ACC112 (cell line): ENCODE results near the gene IVD.
A peak's percentile ranks its signal among the peaks of the same experiment; 100 is the strongest.

ENCODE experiments used
- H2AFZ ChIP-seq: fragments of 200-600 bp; sonication (generic); one replicate; pipeline ENCODE4 v1.6.0; 2017; ENCODE audit warnings: antibody characterized with exemption, low read length; ENCODE audit not compliant: unreplicated experiment
- H3K27ac ChIP-seq: fragments of 200-600 bp; sonication (generic); 2 replicates; pipeline ENCODE4 v1.5.1; 2014; ENCODE audit warnings: low read depth, mild to moderate bottlenecking, antibody characterized with exemption, low read length, moderate library complexity
- H3K27me3 ChIP-seq: fragments of 200-600 bp; sonication (generic); 2 replicates; pipeline ENCODE4 v1.6.1; 2014; ENCODE audit warnings: mild to moderate bottlenecking, antibody characterized with exemption, low read length, moderate library complexity, mixed read lengths; ENCODE audit not compliant: insufficient read depth
- H3K36me3 ChIP-seq: fragments of 200-600 bp; sonication (generic); 2 replicates; pipeline ENCODE4 v1.6.1; 2016; ENCODE audit warnings: mild to moderate bottlenecking, antibody characterized with exemption, low read length, moderate library complexity, mixed read lengths; ENCODE audit not compliant: insufficient read depth
- H3K4me1 ChIP-seq: fragments of 200-600 bp; sonication (generic); one replicate; pipeline ENCODE4 v1.6.1; 2016; ENCODE audit warnings: low read length, mixed read lengths; ENCODE audit not compliant: insufficient read depth, unreplicated experiment, control insufficient read depth
- H3K4me3 ChIP-seq: fragments of 200-600 bp; sonication (generic); 2 replicates; pipeline ENCODE4 v1.5.1; 2014; ENCODE audit warnings: mild to moderate bottlenecking, low read depth, low read length
- H3K79me2 ChIP-seq: fragments of 200-600 bp; sonication (generic); one replicate; pipeline ENCODE4 v1.6.0; 2016; ENCODE audit warnings: low read length; ENCODE audit not compliant: control insufficient read depth, unreplicated experiment, insufficient read depth

IVD gene

DNA sequence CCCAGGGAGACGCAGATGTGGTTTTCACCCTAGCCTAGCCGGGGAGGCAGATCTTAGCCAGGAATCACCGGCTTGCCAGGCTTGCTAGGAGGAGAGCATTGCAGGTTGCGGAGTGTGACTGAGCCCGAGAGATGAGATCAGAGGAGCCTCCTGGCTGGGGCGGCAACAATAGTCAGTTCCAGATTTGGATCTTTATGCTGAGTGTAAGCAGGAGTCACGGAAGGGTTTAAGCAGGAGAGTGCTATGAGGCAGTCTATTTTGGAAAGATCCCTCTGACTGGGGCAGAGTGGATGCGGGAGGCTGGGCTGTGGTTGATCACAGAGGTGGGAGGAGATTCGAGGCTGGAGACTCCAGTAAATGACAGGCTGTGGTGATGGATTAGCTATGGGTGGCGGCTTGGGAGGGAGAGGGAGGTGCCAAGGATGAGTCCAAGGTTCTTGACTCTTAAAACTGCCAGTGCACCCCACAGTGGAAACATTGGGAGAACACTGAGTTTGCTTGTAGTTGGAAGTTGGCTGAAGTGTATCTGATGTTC is 24.7 kb downstream of the IVD start:
- Histone ChIP-seq H3K4me1 (no peaks in the 10 kb centered on the region), H3K36me3 (no peaks in the 10 kb centered on the region), H2AFZ (no peak overlapping the region), H3K27ac (no peak overlapping the region), H3K4me3 (no peak overlapping the region), H3K79me2 (no peaks in the 10 kb centered on the region), H3K27me3 (peaks cover 16% of the 10 kb centered on the region)

DNA sequence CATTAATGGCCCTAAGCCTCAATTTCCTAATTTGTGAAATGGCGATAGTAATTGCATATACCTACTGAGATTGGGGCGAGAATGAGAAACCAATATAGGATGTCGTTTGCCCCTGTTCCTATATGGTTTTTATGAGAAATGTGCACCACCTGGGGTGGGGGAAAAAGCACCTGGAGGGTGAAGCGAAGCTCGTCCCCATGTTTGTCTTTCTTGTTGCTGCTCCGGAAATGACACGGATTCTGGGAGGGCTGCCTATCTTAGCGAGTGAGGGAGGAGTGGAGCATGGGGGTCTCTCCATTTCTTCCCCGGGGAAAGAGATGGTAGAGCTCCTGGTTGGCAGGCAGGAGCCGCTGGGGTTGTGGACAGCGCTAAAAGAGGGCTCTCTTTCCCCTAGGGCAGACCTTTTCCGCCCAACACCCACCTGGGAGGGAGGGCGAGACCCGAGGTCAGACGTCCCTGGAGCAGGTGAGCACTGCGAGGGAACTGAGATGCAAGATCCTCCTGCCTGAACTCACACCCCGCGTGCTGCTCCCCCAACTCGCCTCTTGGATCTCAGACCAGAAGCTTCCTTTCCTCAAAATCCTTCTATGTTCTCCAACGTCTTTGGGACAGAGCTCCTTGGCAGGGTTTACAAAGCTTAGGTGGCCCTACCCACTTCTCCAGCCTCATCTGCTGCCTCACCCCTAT is 29.6 kb downstream of the IVD start:
- H3K36me3 ChIP-seq: no peaks in the 10 kb centered on the region
- no peaks in the 10 kb centered on the region for H3K79me2 ChIP-seq
- no peak overlapping the region for H2AFZ ChIP-seq
- no peak overlapping the region for H3K27ac ChIP-seq
- H3K4me1 ChIP-seq: peaks cover 13% of the 10 kb centered on the region
- H3K27me3 ChIP-seq: peaks cover 42% of the 10 kb centered on the region
- peak overlapping the region; percentile 62; the same call in 1 of the 2 replicates for H3K4me3 ChIP-seq

DNA sequence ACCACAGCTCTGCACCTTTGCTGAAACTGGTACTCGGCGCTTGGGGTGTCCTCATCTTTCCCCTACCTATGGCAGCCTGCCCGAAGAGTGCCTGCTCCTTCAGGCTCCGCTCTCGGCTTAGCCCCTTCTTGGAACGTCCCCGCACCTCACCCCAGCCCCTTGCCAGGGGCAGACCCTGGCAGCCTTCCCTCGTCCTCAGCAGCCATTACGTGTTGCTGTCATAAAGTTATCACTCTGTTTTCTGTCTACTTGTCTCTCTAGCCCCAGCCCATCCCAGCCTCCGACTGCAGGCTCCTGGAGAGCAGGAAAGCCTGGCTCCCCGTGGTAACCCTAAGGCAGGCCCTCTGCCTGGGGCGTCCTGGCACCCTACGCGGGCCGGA is 30.1 kb downstream of the IVD start:
- Histone ChIP-seq H3K4me1 (peaks cover 13% of the 10 kb centered on the region), H3K27me3 (peaks cover 42% of the 10 kb centered on the region), H2AFZ (peak overlapping the region; percentile 77), H3K27ac (no peak overlapping the region), H3K79me2 (no peaks in the 10 kb centered on the region), H3K4me3 (peak overlapping the region; percentile 62), H3K36me3 (no peaks in the 10 kb centered on the region)

DNA sequence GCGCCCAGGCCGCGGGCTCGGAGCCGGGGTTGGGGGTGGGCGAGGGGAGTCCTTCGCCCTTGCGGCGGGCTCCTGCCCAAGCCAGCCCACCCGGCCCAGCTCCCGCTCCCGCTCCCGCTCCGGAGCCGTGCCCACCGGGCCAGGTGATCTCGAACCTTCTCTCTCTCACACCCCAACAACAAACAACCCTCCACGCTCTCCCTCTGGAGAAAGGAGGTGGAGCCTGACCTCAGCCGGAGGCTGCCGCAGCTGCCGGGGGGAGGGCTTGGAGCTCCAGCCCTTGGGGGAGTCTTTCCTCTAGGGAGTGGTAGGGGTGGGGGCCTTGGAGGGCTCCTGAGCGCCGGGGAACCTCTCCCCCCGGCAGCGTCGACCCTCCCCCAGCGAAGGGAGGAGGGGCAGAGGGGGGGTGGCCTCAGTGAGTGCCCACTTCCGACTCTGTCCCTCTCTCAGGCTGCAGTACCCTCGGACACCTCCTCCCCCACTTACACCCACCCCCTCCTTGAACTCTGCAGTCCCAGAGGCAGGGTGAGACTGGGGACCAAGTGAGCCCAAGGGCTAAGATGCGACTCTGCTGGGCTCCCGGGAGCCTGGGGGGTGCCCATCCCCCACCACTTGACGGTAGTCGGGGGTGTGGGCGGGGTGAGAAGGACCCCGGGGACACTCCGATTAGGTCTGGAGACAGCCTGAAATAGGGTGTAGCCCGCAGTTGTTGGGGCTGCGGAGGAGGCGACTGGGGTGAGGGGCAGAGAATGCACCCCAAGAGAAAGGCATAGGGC is 30.7 kb downstream of the IVD start:
- peak overlapping the region; percentile 77 for H2AFZ ChIP-seq
- no peak overlapping the region for H3K27ac ChIP-seq
- no peaks in the 10 kb centered on the region for H3K36me3 ChIP-seq
- peak overlapping the region; percentile 62 for H3K4me3 ChIP-seq
- peaks cover 13% of the 10 kb centered on the region for H3K4me1 ChIP-seq
- peaks cover 42% of the 10 kb centered on the region for H3K27me3 ChIP-seq
- H3K79me2 ChIP-seq: no peaks in the 10 kb centered on the region

DNA sequence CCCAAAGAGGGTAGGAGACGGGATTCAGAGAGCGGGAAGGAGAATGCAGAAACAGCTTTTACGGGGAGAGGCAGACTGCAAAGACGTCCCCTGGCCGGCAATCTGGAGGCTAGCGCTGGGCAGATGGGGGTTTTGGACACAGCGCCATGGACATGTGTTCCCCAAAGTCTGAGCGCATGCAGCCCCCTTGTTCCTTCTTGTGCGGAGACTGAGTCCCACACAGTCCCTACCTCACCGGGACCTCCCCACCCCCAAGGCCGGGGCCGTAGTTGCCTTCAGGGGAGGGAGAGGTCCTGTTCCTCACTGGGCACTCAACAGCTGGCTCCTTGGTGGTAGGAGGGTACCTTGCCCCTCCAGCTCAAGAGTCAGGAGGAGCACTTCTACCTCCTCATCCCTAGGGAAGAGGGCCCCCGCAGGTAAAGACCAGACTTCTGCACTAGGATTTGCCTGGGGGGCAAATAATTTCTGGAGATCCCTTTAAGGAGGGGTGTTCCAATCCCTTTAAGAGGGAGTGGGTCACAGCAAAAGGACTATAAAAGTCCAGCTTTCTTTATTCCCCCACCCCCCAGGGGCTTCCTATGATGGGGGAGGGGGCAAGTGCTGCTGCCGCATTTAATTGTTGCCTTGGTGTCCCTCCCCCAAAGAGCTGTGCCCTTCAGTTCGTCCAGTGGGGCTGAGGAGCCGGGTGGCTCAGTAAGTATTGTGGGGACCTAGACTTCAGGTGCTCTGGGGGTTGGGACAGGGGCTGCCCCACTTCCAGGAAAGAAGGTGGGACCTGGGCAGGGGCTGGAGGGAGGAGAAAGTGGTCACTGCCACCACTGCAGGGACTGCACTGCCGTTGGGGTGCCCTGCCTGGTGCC is 31.5 kb downstream of the IVD start:
- Histone ChIP-seq H3K4me1 (peaks cover 13% of the 10 kb centered on the region), H3K36me3 (no peaks in the 10 kb centered on the region), H3K4me3 (peak overlapping the region; percentile 62), H3K79me2 (peaks cover 3% of the 10 kb centered on the region), H2AFZ (peak overlapping the region; percentile 56), H3K27me3 (peaks cover 42% of the 10 kb centered on the region), H3K27ac (no peak overlapping the region)

DNA sequence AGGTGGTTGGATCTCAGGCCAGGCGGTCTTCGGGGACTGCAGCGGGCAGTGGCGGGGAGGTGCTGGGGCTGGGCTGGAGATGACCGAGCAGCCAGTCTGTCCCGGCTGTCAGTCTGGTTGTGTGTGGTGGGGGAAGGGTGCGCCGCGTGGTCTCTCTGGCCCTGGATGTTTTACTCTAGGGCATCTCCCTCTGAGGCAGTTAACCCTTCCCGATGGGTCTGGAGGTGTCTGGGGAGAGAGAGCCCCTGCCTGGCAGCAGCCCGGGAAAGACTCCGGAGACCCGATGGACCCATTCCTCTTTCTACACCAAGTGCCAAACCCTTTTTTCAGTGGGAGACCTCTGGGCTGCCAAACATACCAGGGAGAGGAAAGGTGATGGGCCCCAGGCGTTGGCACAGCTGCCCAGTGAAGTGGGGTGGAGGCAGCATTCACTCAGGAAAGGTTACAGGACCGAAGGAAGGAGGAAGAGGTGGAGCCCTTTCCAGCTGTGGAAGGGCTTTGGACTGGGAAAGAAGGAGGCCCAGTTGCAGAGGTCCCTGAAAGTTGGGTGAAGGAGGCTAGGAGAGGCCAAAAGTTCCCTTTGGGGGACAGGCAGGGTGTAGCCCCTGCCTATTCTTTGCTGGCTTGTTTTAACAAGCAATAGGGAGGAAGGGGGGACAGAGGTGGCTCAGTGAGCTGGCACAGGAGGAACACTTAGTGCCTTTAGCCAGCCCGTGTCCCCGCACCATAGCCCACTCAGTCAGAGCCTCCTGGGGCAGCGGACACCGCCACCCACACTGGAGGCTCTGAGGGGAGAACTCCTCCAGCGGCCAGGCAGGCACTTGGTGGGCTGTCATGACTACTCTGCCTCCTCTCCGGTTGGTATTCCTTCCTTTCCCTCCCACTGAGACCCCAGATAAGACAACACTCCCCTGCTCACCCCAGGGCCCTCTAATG is 32.4 kb downstream of the IVD start:
- Histone ChIP-seq H3K36me3 (no peaks in the 10 kb centered on the region), H3K27me3 (peaks cover 46% of the 10 kb centered on the region), H3K79me2 (peaks cover 11% of the 10 kb centered on the region), H3K4me3 (no peak overlapping the region), H3K27ac (no peak overlapping the region), H2AFZ (no peak overlapping the region), H3K4me1 (peaks cover 14% of the 10 kb centered on the region)

DNA sequence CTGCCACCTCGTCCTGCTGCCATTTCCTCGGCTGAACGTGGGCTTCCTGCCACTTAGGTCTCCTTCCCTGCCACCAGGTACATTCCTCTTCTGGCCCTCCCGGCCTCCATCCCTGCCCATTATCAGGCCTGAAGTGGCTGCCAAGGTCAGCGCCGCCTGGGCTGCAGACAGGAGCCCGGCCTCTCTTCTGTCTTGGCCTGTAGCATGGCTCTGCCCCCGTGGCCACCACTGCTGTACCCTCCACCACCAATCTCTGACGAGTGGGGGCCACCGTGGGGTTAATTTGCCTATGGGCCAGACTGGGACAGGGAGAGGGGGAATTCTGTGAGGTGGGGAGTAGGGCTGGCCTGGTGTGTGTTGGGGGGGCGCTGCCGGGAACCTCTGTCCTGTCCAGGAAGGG is 33.1 kb downstream of the IVD start:
- H3K36me3 ChIP-seq: no peaks in the 10 kb centered on the region
- peaks cover 18% of the 10 kb centered on the region for H3K79me2 ChIP-seq
- H2AFZ ChIP-seq: no peak overlapping the region
- peaks cover 18% of the 10 kb centered on the region for H3K4me1 ChIP-seq
- no peak overlapping the region for H3K4me3 ChIP-seq
- H3K27ac ChIP-seq: no peak overlapping the region
- peaks cover 41% of the 10 kb centered on the region for H3K27me3 ChIP-seq

DNA sequence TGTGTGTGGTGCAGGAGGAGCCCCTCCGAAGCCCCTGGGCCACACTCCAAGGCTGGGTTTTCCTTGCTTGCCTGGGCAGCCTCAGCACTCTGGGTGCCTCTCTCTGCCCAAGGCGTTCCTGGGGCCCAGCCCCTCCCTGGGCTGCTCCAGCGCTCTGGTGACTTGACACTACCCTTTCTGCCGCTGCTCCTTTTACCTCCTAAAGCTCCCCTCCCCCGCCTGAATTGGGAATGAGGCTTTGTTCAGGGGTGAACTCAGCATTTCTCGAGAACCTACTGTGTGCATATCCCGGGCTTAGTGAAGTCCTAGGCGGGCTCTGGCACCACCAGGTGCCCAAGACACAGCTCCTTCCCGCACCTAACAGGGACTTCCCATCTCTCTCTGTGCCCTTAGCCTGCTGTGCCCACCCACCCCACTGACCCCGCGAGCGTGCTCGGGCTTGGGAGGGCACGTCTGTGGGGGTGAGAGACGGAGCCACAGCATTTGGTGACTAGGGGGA is 33.9 kb downstream of the IVD start:
- peaks cover 25% of the 10 kb centered on the region for H3K79me2 ChIP-seq
- H3K27me3 ChIP-seq: peaks cover 38% of the 10 kb centered on the region
- H2AFZ ChIP-seq: peak overlapping the region; percentile 46
- peaks cover 18% of the 10 kb centered on the region for H3K4me1 ChIP-seq
- H3K4me3 ChIP-seq: peak overlapping the region; percentile 79
- H3K36me3 ChIP-seq: no peaks in the 10 kb centered on the region
- H3K27ac ChIP-seq: no peak overlapping the region

DNA sequence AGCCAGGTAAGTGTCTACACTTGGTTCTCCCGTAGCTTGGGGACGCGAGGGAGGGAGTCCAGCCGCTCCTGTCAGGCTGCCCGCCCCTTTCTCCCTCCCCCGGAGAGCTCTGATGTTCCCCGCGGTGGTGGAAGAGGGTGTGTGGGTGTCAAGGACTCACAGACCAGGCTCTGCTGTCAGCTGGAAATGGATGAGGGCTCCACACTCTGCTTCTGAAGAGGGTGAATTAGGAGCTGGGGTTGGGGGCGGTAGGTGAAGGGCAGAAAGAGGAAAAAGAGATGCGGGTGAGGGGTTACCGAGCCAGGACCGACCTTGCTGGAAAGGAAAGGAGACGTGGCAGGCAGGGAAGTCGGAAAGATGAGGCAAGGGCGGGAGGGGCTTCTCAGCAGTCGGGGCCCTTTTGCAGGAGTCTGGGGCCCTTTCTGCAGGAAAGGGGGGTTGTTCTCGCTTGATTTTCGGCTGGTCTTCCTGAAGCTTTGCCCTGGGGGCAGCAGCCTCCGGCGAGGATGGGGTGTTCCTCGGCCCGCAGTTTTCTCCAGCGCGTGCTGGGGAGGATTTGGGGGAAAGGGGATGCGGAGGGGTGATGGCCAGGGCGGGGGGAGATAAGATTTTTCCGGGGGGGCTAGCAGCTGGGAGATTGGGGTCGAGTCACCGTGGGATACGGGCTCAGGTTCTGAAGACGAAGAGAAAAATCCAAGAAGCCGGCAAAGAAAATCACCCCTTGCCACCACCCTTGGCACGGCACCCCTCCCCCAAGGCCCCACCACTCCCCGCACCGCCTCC is 34.6 kb downstream of the IVD start:
- Histone ChIP-seq H3K79me2 (peaks cover 30% of the 10 kb centered on the region), H3K4me3 (peak overlapping the region; percentile 79), H3K36me3 (no peaks in the 10 kb centered on the region), H3K27me3 (peaks cover 31% of the 10 kb centered on the region), H3K4me1 (peaks cover 21% of the 10 kb centered on the region), H3K27ac (no peak overlapping the region), H2AFZ (peak overlapping the region; percentile 66)
